GM12878 (cell line): ENCODE measurements around the gene TRIOBP. TPM values are rescaled to one million over a fixed set of nuclear protein-coding genes. Genes with fewer than 3 reads are reported as not detected.

Experiments
- ASH2L ChIP-seq: fragments of 300-600, 200-600 bp; sonication (generic); IDR thresholded peaks from 2 replicates; pipeline ENCODE4 v1.6.1; 2017; ENCODE audit warnings: low read depth, mild to moderate bottlenecking, borderline replicate concordance
- CHD4 ChIP-seq: fragments of 200-600 bp; sonication (generic); IDR thresholded peaks from 2 replicates; pipeline ENCODE4 v1.6.1; 2016; ENCODE audit warnings: mild to moderate bottlenecking
- CREB1 ChIP-seq: IDR thresholded peaks from 2 replicates; pipeline ENCODE4 v1.6.1; 2012; ENCODE audit warnings: low read depth, mild to moderate bottlenecking, inconsistent platforms
- GABPA ChIP-seq: IDR thresholded peaks from 2 replicates; pipeline ENCODE4 v1.6.1; 2014; ENCODE audit warnings: antibody characterized with exemption, low read depth, mild to moderate bottlenecking, inconsistent platforms
- IKZF2 ChIP-seq, 2 experiments: fragments of 450-650 bp; IDR thresholded peaks; 2 replicates each; pipeline ENCODE4 v1.6.1; 2017; ENCODE audit warnings: mild to moderate bottlenecking in 2 of 2, moderate library complexity in 2 of 2
- IRF4 ChIP-seq: IDR thresholded peaks from 2 replicates; pipeline ENCODE4 v1.6.1; 2011; ENCODE audit warnings: low read depth, low read length
- MTA2 ChIP-seq: fragments of 450-650 bp; IDR thresholded peaks from 2 replicates; pipeline ENCODE4 v1.6.1; 2016; ENCODE audit warnings: low read depth, mild to moderate bottlenecking, moderate library complexity
- MYB ChIP-seq: fragments of 150-350 bp; IDR thresholded peaks from 2 replicates; pipeline ENCODE4 v1.6.1; 2014; ENCODE audit warnings: mild to moderate bottlenecking, low read depth, low read length, borderline replicate concordance
- POLR2A ChIP-seq: IDR thresholded peaks from 2 replicates; pipeline ENCODE4 v1.6.1; 2011; ENCODE audit warnings: low read depth, mild to moderate bottlenecking, low read length
- POLR2AphosphoS5 ChIP-seq: IDR thresholded peaks from 2 replicates; pipeline ENCODE4 v1.6.1; 2011; ENCODE audit warnings: mild to moderate bottlenecking, low read length, inconsistent platforms
- RELA ChIP-seq: fragments of 450-650 bp; IDR thresholded peaks from 2 replicates; pipeline ENCODE4 v1.8.0; 2014; ENCODE audit warnings: borderline replicate concordance; ENCODE audit not compliant: partially characterized antibody
- SIX5 ChIP-seq: IDR thresholded peaks from 2 replicates; pipeline ENCODE4 v1.6.1; 2011; ENCODE audit warnings: mild to moderate bottlenecking, low read depth, low read length, moderate library complexity; ENCODE audit not compliant: severe bottlenecking
- SUPT20H ChIP-seq: IDR thresholded peaks from 2 replicates; pipeline ENCODE4 v1.6.1; 2011; ENCODE audit warnings: low read depth, mild to moderate bottlenecking, low read length, moderate library complexity, borderline replicate concordance; ENCODE audit not compliant: control insufficient read depth
- TAF1 ChIP-seq: IDR thresholded peaks from 2 replicates; pipeline ENCODE4 v1.6.1; 2011; ENCODE audit warnings: mild to moderate bottlenecking, low read depth, low read length, borderline replicate concordance
- WRNIP1 ChIP-seq: IDR thresholded peaks from 2 replicates; pipeline ENCODE4 v1.6.1; 2011; ENCODE audit warnings: low read depth, low read length, improper control_type of control experiment, borderline replicate concordance
- ZNF24 ChIP-seq: fragments of 450-650 bp; IDR thresholded peaks from 2 replicates; pipeline ENCODE4 v1.6.1; 2017; ENCODE audit warnings: antibody characterized with exemption, mild to moderate bottlenecking
- polyA plus RNA-seq, 11 experiments: library from polyadenylated mRNA; depleted of rRNA in 4 of 11; unstranded in 6 of 11; stranded (reverse) in 5 of 11; fragments of >200 nt; fragmentation: Nextera tagmentation in 4 of 11; fragmentation: Illumina TruSeq in 1 of 11; extraction: Ambion mirVana in 4 of 11; extraction: Trizol in 1 of 11; gene quantifications; 1 replicate in 1 of 11; 2 replicates in 10 of 11; pipeline versions ENCODE4 v1.2.1 to v1.2.3, GENCODE V29; 2011 to 2016; ENCODE audit warnings: inconsistent platforms in 2 of 11, missing spikeins in 2 of 11, low read depth in 1 of 11
- total RNA-seq, 4 experiments: library from RNA; depleted of rRNA in 3 of 4; stranded (reverse); fragments of >200 nt in 3 of 4; fragmentation: Illumina TruSeq in 1 of 4; extraction: Trizol in 1 of 4; gene quantifications; 2 replicates each; pipeline versions ENCODE4 v1.2.1 to v1.2.3, GENCODE V29; 2013 to 2021
- TF ChIP-seq, protein P1 (sequence below): fragments of 450-650 bp; IDR thresholded peaks from 2 replicates; pipeline ENCODE4 v1.6.1; 2017; ENCODE audit warnings: mild to moderate bottlenecking
- TF ChIP-seq, protein P2 (sequence below): fragments of 450-650 bp; IDR thresholded peaks from 2 replicates; pipeline ENCODE4 v1.6.1; 2016; ENCODE audit warnings: mild to moderate bottlenecking
- TF ChIP-seq, protein P3 (sequence below): fragments of 150-350 bp; IDR thresholded peaks from 2 replicates; pipeline ENCODE4 v1.6.1; 2014; ENCODE audit warnings: mild to moderate bottlenecking, low read depth, low read length

TRIOBP gene
- total and polyA plus RNA-seq, 10 of the 15 experiments (the other 5 are each of a cell fraction or from before 2014, with no cell fraction given) = 0.21 to 23.6 (median 11.9) TPM

DNA sequence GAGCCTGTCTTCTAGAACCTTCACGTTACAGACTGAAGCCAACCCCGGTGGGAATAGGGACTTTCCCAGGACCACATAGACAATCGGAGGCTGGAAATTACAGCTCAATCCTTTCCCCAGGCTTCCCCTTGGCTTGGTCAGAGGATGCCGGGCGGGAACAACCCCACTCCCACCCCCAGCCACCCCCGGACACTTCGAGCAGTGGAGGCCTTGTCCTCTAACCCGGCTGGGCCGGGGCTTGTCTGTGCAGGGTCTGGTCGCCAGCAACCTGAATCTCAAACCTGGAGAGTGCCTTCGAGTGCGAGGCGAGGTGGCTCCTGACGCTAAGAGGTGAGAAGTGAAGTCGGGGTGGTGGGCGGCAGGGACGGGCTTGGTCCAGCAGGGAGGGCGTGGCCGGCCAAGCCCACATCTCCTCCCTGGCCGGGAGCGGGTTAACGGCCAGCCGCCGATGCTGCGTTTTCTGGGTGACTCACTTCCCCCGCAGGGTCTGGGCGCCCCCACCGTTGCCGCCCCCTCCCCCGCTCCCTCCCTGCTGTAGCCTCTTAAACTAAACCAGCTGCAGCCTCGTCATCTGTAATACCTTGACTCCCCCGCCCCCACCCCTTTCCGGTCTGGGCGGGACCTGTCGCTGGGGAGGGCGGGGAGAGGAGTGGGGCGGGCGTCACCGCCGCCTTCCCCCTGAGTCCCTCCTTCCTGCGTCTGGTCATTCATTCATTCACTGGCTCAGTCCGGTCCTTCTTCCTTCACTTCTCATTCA lies 19.9 kb upstream of the TRIOBP start (continued):
- TF ChIP-seq, protein P1, sequence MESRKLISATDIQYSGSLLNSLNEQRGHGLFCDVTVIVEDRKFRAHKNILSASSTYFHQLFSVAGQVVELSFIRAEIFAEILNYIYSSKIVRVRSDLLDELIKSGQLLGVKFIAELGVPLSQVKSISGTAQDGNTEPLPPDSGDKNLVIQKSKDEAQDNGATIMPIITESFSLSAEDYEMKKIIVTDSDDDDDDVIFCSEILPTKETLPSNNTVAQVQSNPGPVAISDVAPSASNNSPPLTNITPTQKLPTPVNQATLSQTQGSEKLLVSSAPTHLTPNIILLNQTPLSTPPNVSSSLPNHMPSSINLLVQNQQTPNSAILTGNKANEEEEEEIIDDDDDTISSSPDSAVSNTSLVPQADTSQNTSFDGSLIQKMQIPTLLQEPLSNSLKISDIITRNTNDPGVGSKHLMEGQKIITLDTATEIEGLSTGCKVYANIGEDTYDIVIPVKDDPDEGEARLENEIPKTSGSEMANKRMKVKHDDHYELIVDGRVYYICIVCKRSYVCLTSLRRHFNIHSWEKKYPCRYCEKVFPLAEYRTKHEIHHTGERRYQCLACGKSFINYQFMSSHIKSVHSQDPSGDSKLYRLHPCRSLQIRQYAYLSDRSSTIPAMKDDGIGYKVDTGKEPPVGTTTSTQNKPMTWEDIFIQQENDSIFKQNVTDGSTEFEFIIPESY = no peak
- TF ChIP-seq WRNIP1 = 0 out of 2 replicates have a peak, but pooled peaks have one; percentile 14
- no peak for TF ChIP-seq RELA
- peak; percentile 61; the same call in 1 of the 2 replicates for TF ChIP-seq POLR2AphosphoS5
- peak; percentile 98 for TF ChIP-seq ZNF24
- no peak for TF ChIP-seq IRF4
- TF ChIP-seq GABPA = no peak
- TF ChIP-seq SUPT20H = no peak
- TF ChIP-seq, protein P2, sequence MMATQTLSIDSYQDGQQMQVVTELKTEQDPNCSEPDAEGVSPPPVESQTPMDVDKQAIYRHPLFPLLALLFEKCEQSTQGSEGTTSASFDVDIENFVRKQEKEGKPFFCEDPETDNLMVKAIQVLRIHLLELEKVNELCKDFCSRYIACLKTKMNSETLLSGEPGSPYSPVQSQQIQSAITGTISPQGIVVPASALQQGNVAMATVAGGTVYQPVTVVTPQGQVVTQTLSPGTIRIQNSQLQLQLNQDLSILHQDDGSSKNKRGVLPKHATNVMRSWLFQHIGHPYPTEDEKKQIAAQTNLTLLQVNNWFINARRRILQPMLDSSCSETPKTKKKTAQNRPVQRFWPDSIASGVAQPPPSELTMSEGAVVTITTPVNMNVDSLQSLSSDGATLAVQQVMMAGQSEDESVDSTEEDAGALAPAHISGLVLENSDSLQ = peak; percentile 16; the same call in 1 of the 2 replicates
- peak; percentile 50; the same call in 1 of the 2 replicates for TF ChIP-seq MTA2
- peak; percentile 84 for TF ChIP-seq CREB1
- TF ChIP-seq, protein P3, sequence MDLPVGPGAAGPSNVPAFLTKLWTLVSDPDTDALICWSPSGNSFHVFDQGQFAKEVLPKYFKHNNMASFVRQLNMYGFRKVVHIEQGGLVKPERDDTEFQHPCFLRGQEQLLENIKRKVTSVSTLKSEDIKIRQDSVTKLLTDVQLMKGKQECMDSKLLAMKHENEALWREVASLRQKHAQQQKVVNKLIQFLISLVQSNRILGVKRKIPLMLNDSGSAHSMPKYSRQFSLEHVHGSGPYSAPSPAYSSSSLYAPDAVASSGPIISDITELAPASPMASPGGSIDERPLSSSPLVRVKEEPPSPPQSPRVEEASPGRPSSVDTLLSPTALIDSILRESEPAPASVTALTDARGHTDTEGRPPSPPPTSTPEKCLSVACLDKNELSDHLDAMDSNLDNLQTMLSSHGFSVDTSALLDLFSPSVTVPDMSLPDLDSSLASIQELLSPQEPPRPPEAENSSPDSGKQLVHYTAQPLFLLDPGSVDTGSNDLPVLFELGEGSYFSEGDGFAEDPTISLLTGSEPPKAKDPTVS = peak; percentile 95; the same call in 1 of the 2 replicates
- TF ChIP-seq CHD4 = no peak
- TF ChIP-seq POLR2A = peak; percentile 78
- no peak for TF ChIP-seq MYB
- TF ChIP-seq IKZF2 (IDR thresholded peaks at IDR 0.05) = peak; percentile 48 to 52; a peak in 3 of 4 replicates
- no peak for TF ChIP-seq SIX5
- TF ChIP-seq ASH2L = no peak
- 0 out of 2 replicates have a peak, but pooled peaks have one; percentile 18 for TF ChIP-seq TAF1
